M059J (cell line): ENCODE measurements around the gene SMCP. TPM values are rescaled to one million over a fixed set of nuclear protein-coding genes. Genes with fewer than 3 reads are reported as not detected.

Experiments
- DNase-seq: peaks from one replicate; pipeline ENCODE4 v3.0.0-alpha.2; 2012; ENCODE audit warnings: low read depth
- total RNA-seq: library from RNA; depleted of rRNA; stranded (reverse); fragments of >200 nt; shearing (Covaris generic); gene quantifications from 2 replicates; pipeline ENCODE4 v1.2.3, GENCODE V29; 2014

SMCP gene
- total RNA-seq, 1 experiment from 2014 or later: not detected

GRCh38 chr1:152886758-152887409, 8.8 kb downstream of the SMCP start:
- DNase-seq: peak; percentile 15

GRCh38 chr1:152888126-152888525, 10.0 kb downstream of the SMCP start:
- DNase-seq: no peak

- no peak for DNase-seq
Observed at GRCh38 chr1:152899027-152899426, 20.9 kb downstream of the SMCP start.

GRCh38 chr1:152899883-152900282, 21.8 kb downstream of the SMCP start:
- no peak for DNase-seq

GRCh38 chr1:152901631-152902030, 23.5 kb downstream of the SMCP start:
- DNase-seq: no peak

- no peak for DNase-seq
Observed at GRCh38 chr1:152902636-152903035, 24.5 kb downstream of the SMCP start.

GRCh38 chr1:152904688-152905440, 26.7 kb downstream of the SMCP start:
- no peak for DNase-seq

- DNase-seq: peak; percentile 90
Observed at GRCh38 chr1:152906023-152906565, 28.0 kb downstream of the SMCP start.

GRCh38 chr1:152907686-152908601, 29.8 kb downstream of the SMCP start, which contains the start of gene IVL:
TSS of gene IVL (plus strand) at chr1:152908546. CDS start at chr1:152909798, 1,252 bp downstream.
- peak; percentile 75 for DNase-seq

GRCh38 chr1:152909206-152909605, 31.1 kb downstream of the SMCP start:
- DNase-seq: no peak

GRCh38 chr1:152912471-152912870, 34.3 kb downstream of the SMCP start:
- DNase-seq: no peak

GRCh38 chr1:152912900-152913299, 34.8 kb downstream of the SMCP start:
- no peak for DNase-seq

- DNase-seq: peak; percentile 13
Observed at GRCh38 chr1:152917794-152918193, 39.7 kb downstream of the SMCP start.

- DNase-seq: no peak
Observed at GRCh38 chr1:152919071-152919470, 40.9 kb downstream of the SMCP start.

GRCh38 chr1:152924191-152924590, 46.1 kb downstream of the SMCP start:
- DNase-seq: no peak

GRCh38 chr1:152926091-152926490, 48.0 kb downstream of the SMCP start:
- peak; percentile 30 for DNase-seq

GRCh38 chr1:152928671-152929070, 50.5 kb downstream of the SMCP start:
- no peak for DNase-seq

GRCh38 chr1:152932170-152932811, 54.2 kb downstream of the SMCP start:
- DNase-seq: no peak

- no peak for DNase-seq
Observed at GRCh38 chr1:152933196-152933595, 55.1 kb downstream of the SMCP start.
